ENCODE results near the gene PTPRM. TPM values are rescaled to one million over a fixed set of nuclear protein-coding genes. Genes with fewer than 3 reads are reported as not detected.

PTPRM gene
- total RNA-seq, 4 donors from 2014 or later = 206 to 337 (median 255) TPM

DNA sequence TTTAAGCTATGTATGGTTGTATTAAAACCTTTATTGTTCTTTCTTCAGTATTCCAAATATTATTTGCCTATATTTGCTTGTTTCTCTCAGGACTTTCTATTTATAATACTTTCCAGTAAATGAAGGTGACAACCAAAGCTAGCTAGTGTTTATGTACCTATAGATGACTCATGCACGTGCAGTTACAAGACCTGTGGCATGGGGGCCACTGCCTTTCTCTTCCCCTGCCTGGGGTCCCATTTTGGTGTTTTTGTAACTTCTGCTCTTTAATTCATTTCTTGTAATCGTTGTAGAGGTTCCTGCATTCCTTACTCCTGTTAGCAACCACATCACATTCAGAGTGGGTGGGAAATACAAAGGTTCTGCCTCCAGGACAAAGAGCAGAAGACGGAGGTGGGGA is 364.6 kb downstream of the PTPRM start:
- TF ChIP-seq, protein P1, sequence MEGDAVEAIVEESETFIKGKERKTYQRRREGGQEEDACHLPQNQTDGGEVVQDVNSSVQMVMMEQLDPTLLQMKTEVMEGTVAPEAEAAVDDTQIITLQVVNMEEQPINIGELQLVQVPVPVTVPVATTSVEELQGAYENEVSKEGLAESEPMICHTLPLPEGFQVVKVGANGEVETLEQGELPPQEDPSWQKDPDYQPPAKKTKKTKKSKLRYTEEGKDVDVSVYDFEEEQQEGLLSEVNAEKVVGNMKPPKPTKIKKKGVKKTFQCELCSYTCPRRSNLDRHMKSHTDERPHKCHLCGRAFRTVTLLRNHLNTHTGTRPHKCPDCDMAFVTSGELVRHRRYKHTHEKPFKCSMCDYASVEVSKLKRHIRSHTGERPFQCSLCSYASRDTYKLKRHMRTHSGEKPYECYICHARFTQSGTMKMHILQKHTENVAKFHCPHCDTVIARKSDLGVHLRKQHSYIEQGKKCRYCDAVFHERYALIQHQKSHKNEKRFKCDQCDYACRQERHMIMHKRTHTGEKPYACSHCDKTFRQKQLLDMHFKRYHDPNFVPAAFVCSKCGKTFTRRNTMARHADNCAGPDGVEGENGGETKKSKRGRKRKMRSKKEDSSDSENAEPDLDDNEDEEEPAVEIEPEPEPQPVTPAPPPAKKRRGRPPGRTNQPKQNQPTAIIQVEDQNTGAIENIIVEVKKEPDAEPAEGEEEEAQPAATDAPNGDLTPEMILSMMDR (IDR thresholded peaks at IDR 0.05; ENCODE audit: low read depth) = no peak

DNA sequence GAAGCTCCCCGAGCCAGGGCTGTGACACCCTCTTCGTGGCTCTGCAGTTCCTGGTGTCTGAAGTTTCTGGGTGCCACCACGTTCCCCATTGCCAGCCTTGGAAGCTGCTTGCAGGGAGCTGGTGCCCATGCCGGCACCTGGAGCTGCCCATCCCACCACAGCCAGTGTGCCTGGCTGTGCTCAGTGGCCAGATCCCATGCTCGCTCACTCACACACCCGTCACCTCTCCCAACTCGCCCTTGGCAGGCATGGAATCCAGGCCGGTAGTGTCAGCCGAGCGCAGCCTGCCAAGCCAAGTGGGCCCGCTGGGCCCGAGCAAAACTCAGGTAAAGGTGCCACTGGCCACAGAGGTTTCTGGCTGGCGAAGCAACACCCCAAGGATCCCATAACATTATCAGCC is 370.2 kb downstream of the PTPRM start:
- TF ChIP-seq, protein P1 (IDR thresholded peaks at IDR 0.05; ENCODE audit: low read depth) = no peak

DNA sequence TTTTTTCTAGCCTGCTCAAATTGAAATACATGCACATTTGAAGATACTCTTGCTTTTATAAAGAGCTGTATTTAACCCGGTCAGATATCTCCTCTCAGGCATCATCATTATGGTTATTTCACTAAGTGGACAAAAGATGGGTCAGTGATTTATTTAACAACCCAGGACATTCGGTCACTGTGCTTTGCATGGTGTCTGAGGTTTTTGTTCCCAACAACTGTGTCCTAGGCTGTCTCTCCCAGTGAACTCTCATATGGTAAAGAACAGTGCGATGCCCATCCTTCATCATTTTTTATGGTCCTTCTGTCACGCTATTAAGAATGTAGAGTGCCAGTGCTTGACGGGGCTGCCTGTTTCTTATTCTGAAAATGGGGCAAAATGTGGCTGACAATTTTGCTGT is 372.4 kb downstream of the PTPRM start:
- TF ChIP-seq, protein P1 (IDR thresholded peaks at IDR 0.05; ENCODE audit: low read depth) = no peak

DNA sequence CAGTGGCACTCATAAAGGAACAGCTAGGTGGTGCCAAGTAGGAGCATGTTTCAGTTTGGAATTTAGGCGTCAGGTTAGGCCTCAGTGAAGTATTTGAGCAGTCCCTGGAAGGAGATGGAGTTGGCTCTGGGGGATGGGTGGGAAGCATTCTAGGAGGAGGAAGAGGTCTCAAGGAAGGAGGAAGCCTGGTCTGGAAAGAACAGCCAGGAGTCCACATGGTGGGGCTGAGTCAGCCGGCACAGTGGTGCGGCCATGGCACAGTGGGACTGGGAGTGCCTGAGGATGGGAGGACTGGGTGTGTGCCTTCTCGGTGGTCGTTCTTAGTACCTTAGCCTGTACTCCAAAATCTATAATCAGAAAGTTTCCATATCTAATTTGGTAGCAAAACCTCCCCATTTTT is 373.3 kb downstream of the PTPRM start:
- TF ChIP-seq, protein P1 (IDR thresholded peaks at IDR 0.05; ENCODE audit: low read depth) = no peak

DNA sequence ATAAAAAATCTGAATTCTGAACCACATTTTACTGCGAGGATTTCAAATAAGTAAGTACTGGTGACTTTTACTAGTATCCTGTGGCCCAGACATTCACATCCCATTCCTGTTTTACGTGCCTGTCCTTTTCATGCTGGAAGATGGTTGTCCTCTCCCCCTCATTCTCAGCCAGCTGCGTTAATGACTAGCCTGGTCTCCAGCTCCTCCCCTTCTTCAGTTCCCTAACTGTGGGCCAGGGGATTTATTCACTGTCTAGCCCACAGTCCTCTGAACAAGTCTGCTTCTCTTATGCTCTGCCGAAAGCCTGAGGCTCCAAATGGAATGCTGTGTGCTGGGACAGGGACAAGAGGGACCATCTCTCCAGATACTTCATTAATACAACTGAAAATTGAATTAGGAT is 373.9 kb downstream of the PTPRM start:
- TF ChIP-seq, protein P1 (IDR thresholded peaks at IDR 0.05; ENCODE audit: low read depth) = no peak

DNA sequence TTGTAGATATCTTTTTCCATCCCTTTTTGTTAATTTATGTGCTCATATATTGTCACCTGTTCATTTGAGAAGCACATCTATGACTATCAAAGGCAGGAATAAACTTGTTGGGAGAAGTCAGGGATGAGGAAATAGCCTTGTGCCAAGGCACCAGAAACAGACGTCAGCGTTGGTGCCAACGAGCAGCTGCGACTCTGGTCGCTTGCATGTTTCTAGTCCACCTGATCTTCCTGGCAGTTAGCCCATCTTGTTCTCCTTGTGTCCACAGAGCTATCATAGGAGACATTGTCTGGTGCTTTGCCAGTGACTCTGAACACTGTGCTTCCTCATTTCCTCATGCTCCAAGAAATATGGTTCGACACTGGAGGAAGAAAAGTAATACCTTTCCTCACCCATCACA is 374.4 kb downstream of the PTPRM start:
- TF ChIP-seq, protein P1 (IDR thresholded peaks at IDR 0.05; ENCODE audit: low read depth) = no peak

DNA sequence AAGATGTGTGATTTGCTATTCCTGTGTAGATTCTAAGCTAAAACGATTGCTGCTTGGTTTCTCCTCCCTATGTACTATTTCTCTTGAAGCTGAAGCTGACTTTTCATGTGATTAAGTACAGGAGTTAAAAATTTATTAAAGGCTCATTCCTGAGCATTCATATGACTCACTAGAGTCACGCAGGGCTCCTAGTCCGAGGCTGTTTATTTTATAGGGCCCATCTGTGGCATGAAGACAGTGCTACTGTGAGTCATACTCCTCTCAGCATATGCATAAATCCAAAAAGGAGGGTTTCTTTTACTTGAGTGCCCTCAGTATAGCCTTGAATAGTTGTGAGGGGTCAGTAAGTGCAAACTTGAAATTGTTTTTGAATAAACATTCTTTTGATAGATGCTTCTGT is 378.8 kb downstream of the PTPRM start:
- TF ChIP-seq, protein P1 (IDR thresholded peaks at IDR 0.05; ENCODE audit: low read depth) = no peak

Data from subcutaneous adipose tissue (tissue), 4 donors.